Urothelium cell line (cell line): Measurements from ENCODE around the gene SPDYE1.
"Not testable (repeated sequence)": the region's sequence is repeated elsewhere in the genome, so short reads cannot be mapped to it uniquely, and the experiment has no call there.

ENCODE experiments used
- DNase-seq: peaks from one replicate; pipeline ENCODE4 v3.0.0; 2011; ENCODE audit warnings: low spot score, mixed read lengths
- FAIRE-seq: peaks from 2 replicates; lab custom pipeline; 2011; peaks lifted over from hg19 to GRCh38; lab: Jason Lieb, UNC

SPDYE1 gene

GRCh38 chr7:43990011-43990585, 7.6 kb upstream of the SPDYE1 start:
- not testable (repeated sequence) for FAIRE-seq, DNase-seq

GRCh38 chr7:43990829-43991228, 6.9 kb upstream of the SPDYE1 start:
- DNase-seq, FAIRE-seq: not testable (repeated sequence)

DNA sequence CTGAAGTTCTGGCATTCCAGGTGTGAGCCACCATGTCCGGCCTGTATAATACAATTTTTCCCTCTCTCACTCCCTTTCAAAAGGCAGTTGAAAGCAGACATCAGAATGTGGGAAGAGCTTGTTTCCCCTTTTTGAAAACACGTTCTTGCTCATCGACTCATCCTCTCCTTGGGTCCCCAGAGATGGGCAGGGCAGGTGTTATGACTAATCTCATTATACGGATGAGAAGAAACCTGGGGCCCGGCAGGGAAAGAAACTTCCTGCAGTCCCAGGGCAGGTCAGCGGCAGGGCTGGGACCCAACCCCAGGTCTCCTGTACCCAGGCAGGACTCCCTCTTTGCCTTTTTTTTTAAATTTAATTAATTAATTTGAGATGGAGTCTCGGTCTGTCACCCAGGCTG, 4.8 kb upstream of the SPDYE1 start:
- DNase-seq, FAIRE-seq: not testable (repeated sequence)

GRCh38 chr7:43994681-43995080, 3.0 kb upstream of the SPDYE1 start:
- FAIRE-seq, DNase-seq: not testable (repeated sequence)

- DNase-seq, FAIRE-seq: not testable (repeated sequence)
These were observed 14.4 kb downstream of the SPDYE1 start for GRCh38 chr7:44012081-44012480.

- FAIRE-seq, DNase-seq: not testable (repeated sequence)
These were observed 17.4 kb downstream of the SPDYE1 start for GRCh38 chr7:44015090-44015489.

GRCh38 chr7:44018857-44019807, 21.4 kb downstream of the SPDYE1 start:
- FAIRE-seq = not testable (repeated sequence)
- DNase-seq = peak; percentile 99

DNA sequence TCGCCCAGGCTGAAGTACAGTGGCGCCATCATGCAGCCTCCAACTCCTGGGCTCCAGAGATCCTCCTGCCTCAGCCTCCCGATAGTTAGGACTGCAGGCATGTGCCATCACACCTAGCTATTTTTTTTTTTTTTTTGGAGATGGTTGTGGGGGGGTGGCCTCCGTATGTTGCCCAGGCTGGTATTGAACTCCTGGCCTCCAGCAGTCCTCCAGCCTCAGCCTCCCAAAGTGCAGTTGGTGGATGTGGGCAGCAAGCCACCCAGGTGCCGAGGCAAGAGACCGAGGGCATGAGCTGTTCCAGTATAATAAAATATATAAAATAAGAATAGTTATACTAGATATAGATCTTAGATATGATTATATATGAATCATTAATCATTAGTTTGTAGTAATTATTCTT, 22.1 kb downstream of the SPDYE1 start:
- not testable (repeated sequence) for FAIRE-seq, DNase-seq

DNA sequence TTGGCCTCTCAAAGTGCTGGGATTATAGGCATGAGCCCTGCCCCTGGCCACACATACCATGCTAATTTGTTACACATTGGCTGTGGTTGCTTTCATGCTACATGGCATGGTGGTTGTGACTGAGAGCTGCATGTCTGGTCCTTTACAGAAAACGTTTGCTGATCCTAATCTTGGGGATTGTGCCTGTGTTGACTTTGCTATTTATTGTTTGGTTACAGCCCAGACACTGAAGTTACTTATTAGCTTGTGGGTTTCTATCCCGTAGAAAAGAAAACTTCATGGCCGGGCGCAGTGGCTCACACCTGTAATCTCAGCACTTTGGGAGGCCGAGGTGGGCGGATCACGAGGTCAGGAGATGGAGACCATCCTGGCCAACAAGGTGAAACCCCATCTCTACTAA, 24.4 kb downstream of the SPDYE1 start:
- not testable (repeated sequence) for DNase-seq

GRCh38 chr7:44022796-44023467, 25.2 kb downstream of the SPDYE1 start:
- not testable (repeated sequence) for DNase-seq, FAIRE-seq

More for the DNA sequence above, 24.4 kb downstream of the SPDYE1 start:
- FAIRE-seq = not testable (repeated sequence)

DNA sequence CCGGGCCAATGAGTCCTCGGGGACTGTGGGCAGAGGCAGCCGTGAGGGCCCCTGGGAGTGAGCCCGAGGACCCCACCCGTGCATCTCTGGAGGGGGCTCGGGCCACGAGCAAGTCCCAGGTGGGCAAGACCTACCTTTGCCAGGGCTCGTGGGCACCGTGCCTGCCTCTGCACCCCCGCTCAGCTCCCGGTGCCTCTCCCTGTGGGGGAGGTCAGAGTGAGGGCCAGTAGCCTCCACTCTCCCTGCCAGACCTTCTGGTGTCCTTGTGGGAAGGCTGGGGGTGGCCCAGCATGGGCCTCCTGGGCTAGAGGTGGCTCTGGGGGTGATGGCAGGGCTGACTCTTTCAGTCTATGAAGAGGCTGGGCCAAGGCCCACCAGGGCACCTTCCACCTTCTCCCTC, 31.7 kb downstream of the SPDYE1 start:
- DNase-seq, FAIRE-seq: not testable (repeated sequence)

DNA sequence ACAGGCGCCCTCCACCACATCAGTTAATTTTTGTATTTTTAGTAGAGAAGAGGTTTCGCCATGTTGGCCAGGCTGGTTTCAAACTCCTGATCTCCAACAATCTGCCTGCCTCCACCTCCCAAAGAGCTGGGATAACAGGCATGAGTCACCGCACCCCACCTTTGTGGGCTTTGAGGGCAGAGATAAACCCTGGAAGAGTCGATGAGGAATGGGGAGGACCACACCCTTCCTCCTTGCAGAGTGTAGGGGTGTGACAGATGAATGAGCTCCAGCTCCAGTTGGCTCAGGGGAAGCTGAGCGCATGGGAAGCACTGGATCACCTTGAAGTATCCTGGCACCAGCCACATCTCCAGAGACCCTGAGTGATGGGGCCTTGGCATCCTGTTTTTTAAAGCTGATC, 32.3 kb downstream of the SPDYE1 start:
- DNase-seq, FAIRE-seq: not testable (repeated sequence)

DNA sequence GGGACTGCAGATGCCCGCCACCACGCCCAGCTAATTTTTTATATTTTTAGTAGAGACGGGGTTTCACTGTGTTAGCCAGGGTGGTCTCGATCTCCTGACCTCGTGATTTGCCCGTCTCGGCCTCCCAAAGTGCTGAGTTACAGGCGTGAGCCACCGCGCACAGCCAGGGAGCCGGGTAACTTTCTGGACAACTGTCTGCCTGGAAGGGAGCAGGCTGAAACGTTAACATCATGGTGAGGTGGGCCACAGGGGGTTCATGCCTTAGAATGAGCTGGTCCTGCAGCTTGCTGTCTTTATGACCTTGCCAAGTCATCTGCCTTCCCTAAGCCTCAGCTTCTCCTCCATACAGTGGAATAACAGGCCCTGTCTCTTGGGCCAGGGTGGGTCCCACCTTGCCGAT, 33.6 kb downstream of the SPDYE1 start:
- FAIRE-seq, DNase-seq: not testable (repeated sequence)

GRCh38 chr7:44032031-44032430, 34.3 kb downstream of the SPDYE1 start:
- DNase-seq, FAIRE-seq: not testable (repeated sequence)

- not testable (repeated sequence) for FAIRE-seq, DNase-seq
These were observed 36.5 kb downstream of the SPDYE1 start for GRCh38 chr7:44033971-44034844.

GRCh38 chr7:44036364-44036763, 38.7 kb downstream of the SPDYE1 start:
- not testable (repeated sequence) for FAIRE-seq, DNase-seq

DNA sequence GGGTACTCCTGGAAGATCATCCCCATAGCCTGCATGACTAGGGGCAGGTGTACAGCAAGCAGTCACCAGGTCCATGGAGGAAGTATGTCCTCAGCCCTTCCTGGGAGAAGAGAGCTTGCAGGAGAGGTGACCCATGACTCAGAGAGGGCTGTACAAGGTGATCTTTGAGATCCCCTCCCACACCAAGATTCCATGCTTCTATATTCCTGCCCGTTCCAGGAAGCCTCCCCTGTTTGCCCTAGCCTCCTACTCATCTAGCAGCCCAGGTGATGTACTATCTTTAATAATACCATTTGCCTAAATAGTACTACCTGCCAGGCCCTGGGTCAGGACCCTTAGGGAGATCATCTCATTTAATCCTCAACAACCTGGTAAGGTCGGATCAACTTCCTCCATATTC, 40.3 kb downstream of the SPDYE1 start:
- FAIRE-seq, DNase-seq: not testable (repeated sequence)

DNA sequence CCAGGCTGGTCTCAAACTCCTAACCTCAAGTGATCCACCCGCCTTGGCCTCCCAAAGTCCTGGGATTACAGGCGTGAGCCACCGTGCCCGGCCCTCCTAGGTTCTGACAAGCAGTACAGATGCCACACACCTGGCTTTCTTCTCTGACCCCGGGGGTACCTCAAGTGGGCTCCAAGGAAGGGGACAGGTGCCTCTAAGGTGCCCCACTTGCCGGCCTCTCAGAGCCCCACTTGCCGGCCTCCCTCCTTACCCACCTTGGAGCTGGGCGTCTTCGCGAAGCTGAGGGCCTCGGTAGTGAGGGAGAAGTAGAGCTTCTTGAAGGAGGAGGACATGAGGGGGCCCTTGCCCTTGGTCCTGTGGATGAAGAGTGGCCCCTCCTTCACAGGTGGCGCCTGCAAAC, 40.9 kb downstream of the SPDYE1 start:
- FAIRE-seq, DNase-seq: not testable (repeated sequence)

- not testable (repeated sequence) for FAIRE-seq, DNase-seq
These were observed 41.4 kb downstream of the SPDYE1 start for GRCh38 chr7:44038961-44039558.
